WERI-Rb-1 (cell line): Measurements from ENCODE around the gene RABGAP1L.
"Not testable (repeated sequence)": the region's sequence is repeated elsewhere in the genome, so short reads cannot be mapped to it uniquely, and the experiment has no call there.

Experiments
- DNase-seq: peaks from one replicate; pipeline ENCODE4 v3.0.0-alpha.2; 2020
- H3K27ac ChIP-seq: fragments of 250-450 bp; sonication (Bioruptor Pico); 2 replicates; pipeline ENCODE4 v1.5.1; 2020; ENCODE audit warnings: mild to moderate bottlenecking, moderate library complexity
- H3K27me3 ChIP-seq: fragments of 250-450 bp; sonication (Bioruptor Pico); 2 replicates; pipeline ENCODE4 v1.5.1; 2021; ENCODE audit warnings: mild to moderate bottlenecking, low read depth, moderate library complexity; ENCODE audit not compliant: insufficient read depth, severe bottlenecking
- H3K36me3 ChIP-seq: fragments of 250-450 bp; sonication (Bioruptor Pico); 2 replicates; pipeline ENCODE4 v1.5.1; 2020; ENCODE audit warnings: mild to moderate bottlenecking, moderate library complexity
- H3K4me3 ChIP-seq: 2 replicates; pipeline ENCODE4 v1.5.1; 2011; ENCODE audit warnings: low read depth, mild to moderate bottlenecking, control low read depth, low read length
- H3K9me3 ChIP-seq: fragments of 250-450 bp; sonication (Bioruptor Pico); 2 replicates; pipeline ENCODE4 v1.5.1; 2021; ENCODE audit warnings: mild to moderate bottlenecking, moderate library complexity; ENCODE audit not compliant: severe bottlenecking
- CTCF ChIP-seq: IDR thresholded peaks from 2 replicates; pipeline ENCODE4 v1.5.1; 2011; ENCODE audit warnings: low read depth, mild to moderate bottlenecking, control low read depth, inconsistent platforms, low read length

Gene RABGAP1L

GRCh38 chr1:174406421-174406820 is 247.1 kb downstream of the RABGAP1L start:
- DNase-seq, result no peak
- Histone ChIP-seq H3K27ac (no peak overlapping the region), H3K36me3 (no peaks in the 10 kb centered on the region), H3K27me3 (no peaks in the 10 kb centered on the region), H3K9me3 (no peaks in the 10 kb centered on the region), H3K4me3 (no peak overlapping the region)
- no peak for TF ChIP-seq CTCF

GRCh38 chr1:174407665-174408064 is 248.3 kb downstream of the RABGAP1L start:
- H3K36me3 ChIP-seq, result no peaks in the 10 kb centered on the region
- no peak for TF ChIP-seq CTCF
- no peak overlapping the region for H3K4me3 ChIP-seq
- no peaks in the 10 kb centered on the region for H3K27me3 ChIP-seq
- DNase-seq, result no peak
- no peak overlapping the region for H3K27ac ChIP-seq
- H3K9me3 ChIP-seq, result no peaks in the 10 kb centered on the region

- DNase-seq, result no peak
- Histone ChIP-seq H3K9me3 (no peaks in the 10 kb centered on the region), H3K27ac (no peak overlapping the region), H3K4me3 (no peak overlapping the region), H3K27me3 (no peaks in the 10 kb centered on the region), H3K36me3 (no peaks in the 10 kb centered on the region)
- TF ChIP-seq CTCF, result no peak
These were observed 248.8 kb downstream of the RABGAP1L start for GRCh38 chr1:174408146-174408545.

GRCh38 chr1:174409801-174410200 is 250.5 kb downstream of the RABGAP1L start:
- not testable (repeated sequence) for H3K27ac ChIP-seq, H3K36me3 ChIP-seq, H3K9me3 ChIP-seq, DNase-seq, H3K4me3 ChIP-seq, H3K27me3 ChIP-seq

GRCh38 chr1:174413632-174414031 is 254.3 kb downstream of the RABGAP1L start:
- Histone ChIP-seq H3K36me3 (no peaks in the 10 kb centered on the region), H3K4me3 (no peak overlapping the region), H3K9me3 (no peaks in the 10 kb centered on the region), H3K27me3 (no peaks in the 10 kb centered on the region), H3K27ac (no peak overlapping the region)
- peak; percentile 42; the same call in 1 of the 2 replicates for TF ChIP-seq CTCF
- no peak for DNase-seq

GRCh38 chr1:174414203-174414602 is 254.9 kb downstream of the RABGAP1L start:
- no peaks in the 10 kb centered on the region for H3K9me3 ChIP-seq
- DNase-seq, result no peak
- H3K27me3 ChIP-seq, result no peaks in the 10 kb centered on the region
- H3K36me3 ChIP-seq, result no peaks in the 10 kb centered on the region
- no peak overlapping the region for H3K4me3 ChIP-seq
- TF ChIP-seq CTCF, result no peak
- H3K27ac ChIP-seq, result no peak overlapping the region
